ENCODE measurements around the gene TRIM72. TPM values are rescaled to one million over a fixed set of nuclear protein-coding genes. Genes with fewer than 3 reads are reported as not detected.

Gene TRIM72
- total RNA-seq, 1 experiment from 2014 or later: 1.8 TPM

GRCh38 chr16:31271621-31272190 is 57.8 kb downstream of the TRIM72 start (continued):
- TF ChIP-seq E2F1 (CRISPR knock-in tag; IDR thresholded peaks at IDR 0.05) (no peak), FOXP1 (CRISPR knock-in tag; IDR thresholded peaks at IDR 0.05; ENCODE audit: borderline replicate concordance) (no peak), MYBL2 (CRISPR knock-in tag; IDR thresholded peaks at IDR 0.05) (no peak)

- ChIA-PET POLR2A (no interaction called here), CTCF (interaction anchor here (0.9 to 1.3 kb wide), 3 partner anchors 9 to 110 kb away, joined by 3 to 8 read pairs (median 5); no protein-coding TSS in a partner anchor)
- DNase-seq (ENCODE audit: low spot score) (no peak), ATAC-seq (no peak)
- TF ChIP-seq CREB1 (CRISPR knock-in tag; IDR thresholded peaks at IDR 0.05): no peak
- no peak for TF ChIP-seq IRF1 (CRISPR knock-in tag; IDR thresholded peaks at IDR 0.05)
- no peak for TF ChIP-seq SOX15 (CRISPR knock-in tag; IDR thresholded peaks at IDR 0.05)
- TF ChIP-seq NR2C2 (CRISPR knock-in tag; IDR thresholded peaks at IDR 0.05): no peak
- TF ChIP-seq ELF4 (CRISPR knock-in tag; IDR thresholded peaks at IDR 0.05; ENCODE audit: low read depth): no peak
- TF ChIP-seq CTCF (IDR thresholded peaks at IDR 0.05): no peak
- TF ChIP-seq ATF6 (CRISPR knock-in tag; IDR thresholded peaks at IDR 0.05): no peak
- no peak for TF ChIP-seq ARID4B (CRISPR knock-in tag; IDR thresholded peaks at IDR 0.05; ENCODE audit: borderline replicate concordance)
- TF ChIP-seq ZNF121 (CRISPR knock-in tag; IDR thresholded peaks at IDR 0.05): no peak
- no peak for TF ChIP-seq USF1 (CRISPR knock-in tag; IDR thresholded peaks at IDR 0.05)
- H3K4me3 Mint-ChIP-seq: no peak overlapping the region
- H3K4me1 Mint-ChIP-seq: peaks cover 10% of the 10 kb centered on the region
- no peak overlapping the region for H3K27ac Mint-ChIP-seq
- peaks cover 2% of the 10 kb centered on the region; the same call in 1 of the 2 replicates for H3K27me3 Mint-ChIP-seq (ENCODE audit: low read depth)
- no peaks in the 10 kb centered on the region for H3K9me3 Mint-ChIP-seq
- no peaks in the 10 kb centered on the region for H3K36me3 Mint-ChIP-seq
These were observed 59.3 kb downstream of the TRIM72 start for GRCh38 chr16:31273187-31273586.
